Panc1 (cell line): ENCODE data around the gene CCBE1.

Experiments
- CTCF ChIP-seq: fragments of 450-650 bp; IDR thresholded peaks from 2 replicates; pipeline ENCODE4 v1.5.1; 2017; ENCODE audit warnings: mild to moderate bottlenecking
- REST ChIP-seq, 2 experiments: IDR thresholded peaks; 2 replicates each; pipeline ENCODE4 v1.6.1; 2011 to 2012; ENCODE audit warnings: low read depth in 2 of 2, control low read depth in 1 of 2, low read length in 1 of 2, mild to moderate bottlenecking in 1 of 2, moderate library complexity in 1 of 2; ENCODE audit not compliant: insufficient read depth in 1 of 2

- no peak for TF ChIP-seq CTCF
- TF ChIP-seq REST (IDR thresholded peaks at IDR 0.05; ENCODE audit: insufficient read depth in 1 of 2, low read depth in 2 of 2, low read length in 1 of 2), result no peak
Observed at GRCh38 chr18:59718464-59719157, 21.4 kb upstream of the CCBE1 start.
